ENCODE measurements around the gene DNAJC16. TPM values are rescaled to one million over a fixed set of nuclear protein-coding genes. Genes with fewer than 3 reads are reported as not detected.
"Not testable (repeated sequence)": the region's sequence is repeated elsewhere in the genome, so short reads cannot be mapped to it uniquely, and the experiment has no call there.

Gene DNAJC16
- total RNA-seq, 1 experiment from 2014 or later: 15.1 TPM

GRCh38 chr1:15598436-15598835 lies 71.8 kb downstream of the DNAJC16 start:
- TF ChIP-seq, protein P1, sequence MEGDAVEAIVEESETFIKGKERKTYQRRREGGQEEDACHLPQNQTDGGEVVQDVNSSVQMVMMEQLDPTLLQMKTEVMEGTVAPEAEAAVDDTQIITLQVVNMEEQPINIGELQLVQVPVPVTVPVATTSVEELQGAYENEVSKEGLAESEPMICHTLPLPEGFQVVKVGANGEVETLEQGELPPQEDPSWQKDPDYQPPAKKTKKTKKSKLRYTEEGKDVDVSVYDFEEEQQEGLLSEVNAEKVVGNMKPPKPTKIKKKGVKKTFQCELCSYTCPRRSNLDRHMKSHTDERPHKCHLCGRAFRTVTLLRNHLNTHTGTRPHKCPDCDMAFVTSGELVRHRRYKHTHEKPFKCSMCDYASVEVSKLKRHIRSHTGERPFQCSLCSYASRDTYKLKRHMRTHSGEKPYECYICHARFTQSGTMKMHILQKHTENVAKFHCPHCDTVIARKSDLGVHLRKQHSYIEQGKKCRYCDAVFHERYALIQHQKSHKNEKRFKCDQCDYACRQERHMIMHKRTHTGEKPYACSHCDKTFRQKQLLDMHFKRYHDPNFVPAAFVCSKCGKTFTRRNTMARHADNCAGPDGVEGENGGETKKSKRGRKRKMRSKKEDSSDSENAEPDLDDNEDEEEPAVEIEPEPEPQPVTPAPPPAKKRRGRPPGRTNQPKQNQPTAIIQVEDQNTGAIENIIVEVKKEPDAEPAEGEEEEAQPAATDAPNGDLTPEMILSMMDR (IDR thresholded peaks at IDR 0.05; ENCODE audit: insufficient read depth in 1 of 2, low read depth in 1 of 2, low read length in 1 of 2, severe bottlenecking in 1 of 2, unreplicated experiment in 1 of 2): no peak
- no peak for DNase-seq
- no TSS peak for BruUV-seq (replicated peaks)
- intact Hi-C loops (cut with micrococcal nuclease; ENCODE audit: unreplicated experiment): no loop called here
- Histone ChIP-seq H3K9me3 (no peaks in the 10 kb centered on the region), H3K36me3 (ENCODE audit: control insufficient read depth, insufficient read depth, low read length) (no peaks in the 10 kb centered on the region), H3K27me3 (replicated peaks; ENCODE audit: control insufficient read depth, insufficient read depth, low read length) (no peaks in the 10 kb centered on the region), H3K4me1 (no peaks in the 10 kb centered on the region; the same call in 1 of the 2 replicates), H3K4me3 (ENCODE audit: low read depth, low read length) (no peak overlapping the region)
- ChIA-PET POLR2A (interaction anchor here (0.7 to 0.9 kb wide), 2 partner anchors 18 to 375 kb away, joined by 3 to 4 read pairs; no protein-coding TSS in a partner anchor), CTCF (no interaction called here)
- Mint-ChIP-seq H3K27ac (ENCODE audit: unreplicated experiment) (no peak overlapping the region), H3K4me3 (ENCODE audit: unreplicated experiment) (no peak overlapping the region), H3K9me3 (ENCODE audit: unreplicated experiment) (no peaks in the 10 kb centered on the region), H3K36me3 (ENCODE audit: insufficient read depth, unreplicated experiment) (peaks cover 7% of the 10 kb centered on the region), H3K4me1 (ENCODE audit: low read depth, unreplicated experiment) (no peaks in the 10 kb centered on the region), H3K27me3 (ENCODE audit: insufficient read depth, unreplicated experiment) (no peaks in the 10 kb centered on the region)

- DNase-seq: peak; percentile 95
- CTCF ChIA-PET: interaction anchor here (0.5 to 1.7 kb wide), 4 partner anchors 15 to 761 kb away, joined by 3 to 4 read pairs (median 4); no protein-coding TSS in a partner anchor
- peak overlapping the region; percentile 50 for H3K4me3 ChIP-seq (ENCODE audit: low read depth, low read length)
- Mint-ChIP-seq H3K27ac (ENCODE audit: unreplicated experiment) (peak overlapping the region; percentile 96), H3K4me3 (ENCODE audit: unreplicated experiment) (peak overlapping the region; percentile 78), H3K4me1 (ENCODE audit: low read depth, unreplicated experiment) (no peaks in the 10 kb centered on the region), H3K36me3 (ENCODE audit: insufficient read depth, unreplicated experiment) (peaks cover 18% of the 10 kb centered on the region), H3K9me3 (ENCODE audit: unreplicated experiment) (no peaks in the 10 kb centered on the region), H3K27me3 (ENCODE audit: insufficient read depth, unreplicated experiment) (no peaks in the 10 kb centered on the region)
- intact Hi-C loops (cut with micrococcal nuclease; ENCODE audit: unreplicated experiment): loop anchor here (1.0 kb wide), 1 partner anchor 15 kb away; no protein-coding TSS in a partner anchor
- no peaks in the 10 kb centered on the region for H3K27me3 ChIP-seq (replicated peaks; ENCODE audit: control insufficient read depth, insufficient read depth, low read length)
- peaks cover 4% of the 10 kb centered on the region; the same call in 1 of the 2 replicates for H3K4me1 ChIP-seq
- H3K9me3 ChIP-seq: no peaks in the 10 kb centered on the region
- POLR2A ChIA-PET: interaction anchor here (0.6 to 2.0 kb wide), 10 partner anchors 9 to 628 kb away, joined by 3 to 11 read pairs (median 6); partner anchors contain the start of gene DNAJC16
- TF ChIP-seq, protein P1 (IDR thresholded peaks at IDR 0.05; ENCODE audit: insufficient read depth in 1 of 2, low read depth in 1 of 2, low read length in 1 of 2, severe bottlenecking in 1 of 2, unreplicated experiment in 1 of 2): no peak
- no peaks in the 10 kb centered on the region for H3K36me3 ChIP-seq (ENCODE audit: control insufficient read depth, insufficient read depth, low read length)
- BruUV-seq (replicated peaks): TSS peak; percentile 79
Observed at GRCh38 chr1:15603050-15603965, 76.7 kb downstream of the DNAJC16 start.

GRCh38 chr1:15603966-15604282 lies 77.3 kb downstream of the DNAJC16 start:
- DNase-seq; H3K4me1 Mint-ChIP-seq (ENCODE audit: low read depth, unreplicated experiment); H3K9me3 ChIP-seq; H3K36me3 ChIP-seq (ENCODE audit: control insufficient read depth, insufficient read depth, low read length); H3K27me3 Mint-ChIP-seq (ENCODE audit: insufficient read depth, unreplicated experiment); H3K9me3 Mint-ChIP-seq (ENCODE audit: unreplicated experiment); H3K27me3 ChIP-seq (replicated peaks; ENCODE audit: control insufficient read depth, insufficient read depth, low read length); H3K4me1 ChIP-seq: not testable (repeated sequence)
- ChIA-PET CTCF (interaction anchor here (0.5 to 1.7 kb wide), 3 partner anchors 15 to 760 kb away, joined by 3 to 4 read pairs (median 4); no protein-coding TSS in a partner anchor), POLR2A (interaction anchor here (0.6 to 2.0 kb wide), 3 partner anchors 15 to 629 kb away, joined by 3 to 8 read pairs (median 5); partner anchors contain the start of gene DNAJC16)
- Mint-ChIP-seq H3K4me3 (ENCODE audit: unreplicated experiment) (peak overlapping the region; percentile 78), H3K27ac (ENCODE audit: unreplicated experiment) (peak overlapping the region; percentile 96), H3K36me3 (ENCODE audit: insufficient read depth, unreplicated experiment) (peaks cover 18% of the 10 kb centered on the region)
- peak overlapping the region; percentile 35 for H3K4me3 ChIP-seq (ENCODE audit: low read depth, low read length)
- TSS peak; percentile 90 for BruUV-seq (replicated peaks)
- intact Hi-C loops (cut with micrococcal nuclease; ENCODE audit: unreplicated experiment): loop anchor here (1.0 kb wide), 1 partner anchor 14 kb away; no protein-coding TSS in a partner anchor

GRCh38 chr1:15604400-15604799 lies 77.8 kb downstream of the DNAJC16 start:
- H3K4me1 Mint-ChIP-seq (ENCODE audit: low read depth, unreplicated experiment); H3K9me3 ChIP-seq; H3K27me3 ChIP-seq (replicated peaks; ENCODE audit: control insufficient read depth, insufficient read depth, low read length); H3K9me3 Mint-ChIP-seq (ENCODE audit: unreplicated experiment); intact Hi-C loops (cut with micrococcal nuclease; ENCODE audit: unreplicated experiment); H3K4me3 ChIP-seq (ENCODE audit: low read depth, low read length); DNase-seq; H3K36me3 ChIP-seq (ENCODE audit: control insufficient read depth, insufficient read depth, low read length); BruUV-seq (replicated peaks); H3K27me3 Mint-ChIP-seq (ENCODE audit: insufficient read depth, unreplicated experiment); H3K4me1 ChIP-seq: not testable (repeated sequence)
- ChIA-PET CTCF (interaction anchor here (1.4 to 1.7 kb wide), 2 partner anchors 14 to 137 kb away, joined by 4 read pairs; no protein-coding TSS in a partner anchor), POLR2A (interaction anchor here (1.4 to 2.0 kb wide), 2 partner anchors 14 to 77 kb away, joined by 5 to 8 read pairs; partner anchors contain the start of gene DNAJC16)
- H3K27ac Mint-ChIP-seq (ENCODE audit: unreplicated experiment): peak overlapping the region; percentile 96
- H3K4me3 Mint-ChIP-seq (ENCODE audit: unreplicated experiment): peak overlapping the region; percentile 78
- peaks cover 18% of the 10 kb centered on the region for H3K36me3 Mint-ChIP-seq (ENCODE audit: insufficient read depth, unreplicated experiment)

Data from Caco-2 (cell line).